HG02610 (cell line): ENCODE measurements around the gene RYR2.
"Not testable (repeated sequence)": the region's sequence is repeated elsewhere in the genome, so short reads cannot be mapped to it uniquely, and the experiment has no call there.

Source experiments
- ATAC-seq: cut with Tn5 transposase; IDR thresholded peaks from one replicate; pipeline ENCODE4 v1.9.1; 2021; ENCODE audit warnings: mild to moderate bottlenecking, moderate library complexity; ENCODE audit not compliant: unreplicated experiment

RYR2 gene

GRCh38 chr1:237138551-237138950 is 96.6 kb downstream of the RYR2 start:
- no peak for ATAC-seq

- no peak for ATAC-seq
Observed at GRCh38 chr1:237139732-237140131, 97.7 kb downstream of the RYR2 start.

- ATAC-seq: no peak
Observed at GRCh38 chr1:237140986-237141385, 99.0 kb downstream of the RYR2 start.

- ATAC-seq: no peak
Observed at GRCh38 chr1:237141502-237141901, 99.5 kb downstream of the RYR2 start.

GRCh38 chr1:237145379-237146135 is 103.6 kb downstream of the RYR2 start:
- no peak for ATAC-seq

- no peak for ATAC-seq
Observed at GRCh38 chr1:237146241-237146640, 104.3 kb downstream of the RYR2 start.

- no peak for ATAC-seq
Observed at GRCh38 chr1:237149857-237150256, 107.9 kb downstream of the RYR2 start.

GRCh38 chr1:237151979-237152378 is 110.0 kb downstream of the RYR2 start:
- ATAC-seq: not testable (repeated sequence)

GRCh38 chr1:237152506-237153335 is 110.7 kb downstream of the RYR2 start:
- no peak for ATAC-seq

GRCh38 chr1:237154157-237154556 is 112.2 kb downstream of the RYR2 start:
- ATAC-seq: no peak

- no peak for ATAC-seq
Observed at GRCh38 chr1:237164406-237165352, 122.7 kb downstream of the RYR2 start.

- ATAC-seq: no peak
Observed at GRCh38 chr1:237166086-237166485, 124.1 kb downstream of the RYR2 start.

- ATAC-seq: no peak
Observed at GRCh38 chr1:237166593-237167101, 124.7 kb downstream of the RYR2 start.

GRCh38 chr1:237170149-237170548 is 128.2 kb downstream of the RYR2 start:
- ATAC-seq: no peak

- no peak for ATAC-seq
Observed at GRCh38 chr1:237171454-237172117, 129.6 kb downstream of the RYR2 start.

- ATAC-seq: no peak
Observed at GRCh38 chr1:237172118-237172485, 130.1 kb downstream of the RYR2 start.

GRCh38 chr1:237179503-237179902 is 137.5 kb downstream of the RYR2 start:
- no peak for ATAC-seq

- no peak for ATAC-seq
Observed at GRCh38 chr1:237180256-237180655, 138.3 kb downstream of the RYR2 start.

GRCh38 chr1:237181743-237182317 is 139.8 kb downstream of the RYR2 start:
- ATAC-seq: no peak

GRCh38 chr1:237183963-237184540 is 142.1 kb downstream of the RYR2 start:
- ATAC-seq: no peak
